NCI-H2227 treated with DMSO at 0.1 percent for 48 hours (cell line): Measurements from ENCODE around the gene RNF166.

ENCODE experiments used
- DNase-seq: peaks from one replicate; lab custom pipeline; 2025; lab: John Stamatoyannopoulos, UW

The RNF166 gene

DNA sequence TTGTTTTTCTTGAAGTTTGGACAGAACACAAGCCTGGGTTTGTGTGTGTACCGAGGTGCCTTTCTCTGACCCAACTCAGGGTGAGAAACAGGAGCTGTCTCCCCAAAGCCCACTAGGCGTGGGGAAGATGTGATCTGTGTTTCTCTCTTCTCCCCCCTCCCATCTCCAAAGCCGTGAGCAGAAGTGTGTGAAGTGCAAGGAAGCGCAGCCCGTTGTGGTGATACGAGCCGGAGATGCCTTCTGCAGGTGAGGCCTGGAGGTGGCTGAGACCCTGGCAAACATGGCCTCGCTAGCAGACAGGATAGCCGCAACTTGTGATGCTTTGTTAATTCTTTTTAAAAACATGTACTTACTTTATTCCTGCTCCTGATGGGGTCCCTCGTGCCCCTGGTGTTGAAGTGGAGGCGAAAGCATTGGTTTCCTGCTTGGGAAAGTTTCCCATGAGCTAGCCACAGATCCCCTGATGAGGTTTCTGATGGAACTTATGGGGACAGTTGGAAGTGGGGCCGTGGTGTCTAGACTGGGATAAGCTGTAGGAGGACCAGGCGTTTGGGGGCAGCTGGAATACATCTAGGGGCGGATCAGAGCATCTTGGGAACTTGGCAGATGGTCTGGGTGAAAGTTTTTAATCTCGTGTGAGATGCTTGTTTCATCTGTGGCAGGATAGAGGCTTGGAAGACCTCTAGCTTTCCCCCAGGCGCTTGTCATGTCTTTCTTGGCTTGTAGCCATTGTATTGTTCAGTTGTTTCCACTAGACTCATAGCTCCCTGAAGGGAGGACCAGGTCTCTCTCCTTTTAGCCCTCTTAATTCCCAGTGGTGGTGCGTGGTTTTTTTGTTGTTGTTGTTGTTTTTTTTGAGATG lies 988 bp upstream of the RNF166 start:
- DNase-seq: no peak

DNA sequence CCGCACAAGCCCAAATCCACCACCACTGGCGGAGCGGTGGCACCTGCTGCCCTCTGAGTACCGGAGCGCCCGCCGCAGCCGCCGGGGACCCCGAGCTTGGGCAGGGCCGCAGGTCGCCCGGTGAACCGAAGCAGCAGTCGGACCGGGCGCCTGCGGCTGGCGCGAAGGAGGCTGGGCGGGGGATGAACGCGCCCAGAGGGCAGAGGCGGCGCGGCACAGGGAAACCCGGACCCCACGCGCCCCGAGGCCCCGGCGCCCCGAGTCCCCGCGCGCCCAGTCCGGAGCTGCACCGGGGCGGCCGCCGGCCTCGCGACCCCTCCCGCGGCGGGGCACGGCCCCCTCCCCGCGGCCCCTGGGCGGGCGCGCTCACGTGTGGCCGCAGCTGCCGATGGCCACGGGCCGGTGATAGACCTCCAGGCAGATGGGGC lies 393 bp downstream of the RNF166 start:
- no peak for DNase-seq

GRCh38 chr16:88705076-88705684 lies 1.0 kb downstream of the RNF166 start:
- DNase-seq: no peak

GRCh38 chr16:88703486-88704309 lies 2.5 kb downstream of the RNF166 start:
- no peak for DNase-seq

- DNase-seq: no peak
Measured at GRCh38 chr16:88702371-88703210, 3.6 kb downstream of the RNF166 start.

GRCh38 chr16:88701581-88702370 lies 4.4 kb downstream of the RNF166 start:
- DNase-seq: no peak

GRCh38 chr16:88700636-88701482 lies 5.3 kb downstream of the RNF166 start:
- no peak for DNase-seq

- DNase-seq: no peak
Measured at GRCh38 chr16:88700322-88700635, 5.9 kb downstream of the RNF166 start.

DNA sequence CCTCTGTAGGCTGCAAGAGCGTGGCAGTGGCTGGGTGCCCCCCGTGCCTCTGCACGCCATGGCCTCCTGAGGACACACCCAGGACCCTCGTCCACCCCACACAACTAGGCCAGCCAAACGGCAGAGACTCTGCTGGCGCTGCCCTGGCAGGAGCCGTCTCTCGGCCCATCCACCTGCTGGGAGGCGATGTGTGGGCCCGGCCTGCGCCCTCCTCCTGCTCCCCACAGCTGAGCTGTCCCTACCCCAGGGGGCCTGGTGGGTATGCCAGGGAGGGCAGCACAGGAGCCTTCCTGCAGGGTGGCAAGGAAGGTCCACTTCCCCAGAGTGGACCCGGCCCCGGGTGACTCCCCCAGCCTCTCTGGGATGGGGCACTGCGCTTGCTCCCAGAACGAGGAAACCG lies 7.0 kb downstream of the RNF166 start:
- no peak for DNase-seq

DNA sequence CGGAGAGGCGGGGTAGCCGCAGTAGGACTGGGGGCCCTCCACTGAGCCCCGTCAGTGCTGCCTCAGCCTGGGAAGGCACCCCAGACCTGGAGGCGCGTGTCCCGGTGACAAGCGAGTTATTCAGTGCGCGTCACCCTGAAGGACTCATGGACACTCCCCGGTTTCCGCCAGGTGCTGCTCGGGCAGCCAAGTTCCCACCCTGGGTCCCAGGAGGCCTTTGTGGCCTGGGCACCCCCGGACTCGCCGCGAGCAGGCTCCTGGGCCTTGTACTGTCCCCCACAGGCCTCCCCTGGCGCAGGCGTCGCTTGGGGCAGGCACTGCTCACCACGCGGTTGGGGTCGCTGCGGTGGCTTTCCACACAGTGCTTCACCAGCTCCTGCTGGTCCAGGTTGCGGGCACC lies 7.6 kb downstream of the RNF166 start:
- DNase-seq: no peak

GRCh38 chr16:88697831-88698615 lies 8.2 kb downstream of the RNF166 start:
- DNase-seq: no peak

DNA sequence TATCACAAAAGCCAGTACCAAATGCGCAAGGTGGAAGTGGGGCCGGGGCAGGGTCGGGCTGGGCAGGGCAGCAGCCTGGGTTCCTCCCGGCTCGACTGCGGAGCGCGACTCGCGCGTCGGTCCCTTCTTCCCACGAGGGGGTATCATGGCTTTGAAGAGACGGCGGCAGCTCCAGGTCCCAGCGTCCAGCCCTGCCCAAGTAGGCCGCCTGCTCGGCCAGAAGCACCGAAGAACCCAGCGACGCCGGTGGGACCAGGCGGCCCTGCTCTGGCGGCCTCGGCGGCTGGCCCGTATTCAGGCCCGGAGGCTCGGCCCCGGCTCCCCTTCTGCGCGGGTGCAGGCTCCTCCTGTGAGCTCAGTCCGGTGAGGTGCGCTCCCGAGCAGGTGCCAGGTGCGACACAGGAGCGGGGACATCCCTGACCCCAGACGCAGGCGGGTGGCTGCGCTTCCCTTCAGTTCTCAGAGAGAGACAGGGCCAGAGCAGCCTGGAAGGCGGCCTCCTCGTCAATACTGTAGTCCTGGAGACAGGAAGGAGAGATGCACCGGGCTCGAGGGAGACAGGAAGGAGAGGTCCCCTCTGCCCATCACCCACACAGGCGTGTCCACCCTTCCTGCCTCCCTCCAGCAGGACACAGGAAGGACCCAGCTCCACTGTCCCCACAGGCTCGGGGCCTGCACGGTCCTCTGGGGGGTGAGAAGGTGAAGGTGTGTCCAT lies 8.9 kb downstream of the RNF166 start:
- DNase-seq: no peak

- DNase-seq: no peak
Measured at GRCh38 chr16:88696441-88696840, 9.8 kb downstream of the RNF166 start.

GRCh38 chr16:88695753-88696152 lies 10.5 kb downstream of the RNF166 start:
- no peak for DNase-seq

DNA sequence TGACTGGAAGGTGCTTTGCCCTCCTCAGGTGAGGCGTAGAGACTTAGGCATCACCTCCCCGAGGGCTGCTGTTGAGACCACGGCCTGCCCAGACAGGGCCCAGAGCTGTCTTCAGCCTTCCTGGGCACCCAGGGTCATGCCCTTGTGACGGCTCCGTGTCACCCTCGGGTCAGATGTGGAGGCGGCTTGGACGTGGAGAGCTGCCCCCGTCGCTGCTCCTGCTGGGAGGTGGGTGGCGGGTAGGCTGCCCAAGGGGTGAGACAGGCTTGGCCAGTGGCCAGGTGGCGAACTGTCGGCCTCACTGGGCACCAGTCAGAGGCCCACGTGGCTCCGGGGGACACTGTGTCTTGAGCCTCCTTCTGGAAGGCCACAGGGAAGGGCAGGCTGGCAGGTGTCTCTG lies 11.0 kb downstream of the RNF166 start:
- no peak for DNase-seq

GRCh38 chr16:88694221-88695087 lies 11.8 kb downstream of the RNF166 start:
- no peak for DNase-seq

GRCh38 chr16:88693420-88694177 lies 12.6 kb downstream of the RNF166 start:
- DNase-seq: no peak
